LNCAP (cell line): ENCODE measurements around the gene RASSF8.

Experiments
- TF ChIP-seq, protein P1 (sequence below): fragments of 450-650 bp; IDR thresholded peaks from 2 replicates; pipeline ENCODE4 v1.5.1; 2017; ENCODE audit warnings: mild to moderate bottlenecking

Gene RASSF8

GRCh38 chr12:25979059-25979458 lies 20.6 kb downstream of the RASSF8 start:
- TF ChIP-seq, protein P1, sequence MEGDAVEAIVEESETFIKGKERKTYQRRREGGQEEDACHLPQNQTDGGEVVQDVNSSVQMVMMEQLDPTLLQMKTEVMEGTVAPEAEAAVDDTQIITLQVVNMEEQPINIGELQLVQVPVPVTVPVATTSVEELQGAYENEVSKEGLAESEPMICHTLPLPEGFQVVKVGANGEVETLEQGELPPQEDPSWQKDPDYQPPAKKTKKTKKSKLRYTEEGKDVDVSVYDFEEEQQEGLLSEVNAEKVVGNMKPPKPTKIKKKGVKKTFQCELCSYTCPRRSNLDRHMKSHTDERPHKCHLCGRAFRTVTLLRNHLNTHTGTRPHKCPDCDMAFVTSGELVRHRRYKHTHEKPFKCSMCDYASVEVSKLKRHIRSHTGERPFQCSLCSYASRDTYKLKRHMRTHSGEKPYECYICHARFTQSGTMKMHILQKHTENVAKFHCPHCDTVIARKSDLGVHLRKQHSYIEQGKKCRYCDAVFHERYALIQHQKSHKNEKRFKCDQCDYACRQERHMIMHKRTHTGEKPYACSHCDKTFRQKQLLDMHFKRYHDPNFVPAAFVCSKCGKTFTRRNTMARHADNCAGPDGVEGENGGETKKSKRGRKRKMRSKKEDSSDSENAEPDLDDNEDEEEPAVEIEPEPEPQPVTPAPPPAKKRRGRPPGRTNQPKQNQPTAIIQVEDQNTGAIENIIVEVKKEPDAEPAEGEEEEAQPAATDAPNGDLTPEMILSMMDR = no peak

- TF ChIP-seq, protein P1 = no peak
Observed at GRCh38 chr12:25979563-25979962, 21.1 kb downstream of the RASSF8 start.

DNA sequence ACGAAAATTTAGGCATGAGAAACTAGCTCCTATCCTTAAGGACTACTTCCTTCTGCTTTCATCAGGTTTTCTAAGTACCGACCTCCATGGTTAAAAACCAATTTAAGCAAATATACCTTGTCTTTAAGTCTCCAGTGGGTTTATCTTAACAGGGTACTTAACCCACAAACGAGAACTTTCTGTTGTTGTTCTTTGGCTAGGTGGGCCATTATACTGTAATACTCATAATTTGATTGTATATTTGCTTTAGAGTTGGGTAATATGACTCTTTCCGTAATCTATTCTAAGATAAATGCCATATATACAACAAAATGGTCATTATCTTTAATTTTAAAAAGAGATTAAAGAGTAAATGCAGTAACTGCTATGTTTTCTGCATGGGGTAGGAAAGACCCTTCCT lies 21.6 kb downstream of the RASSF8 start:
- TF ChIP-seq, protein P1 = no peak

DNA sequence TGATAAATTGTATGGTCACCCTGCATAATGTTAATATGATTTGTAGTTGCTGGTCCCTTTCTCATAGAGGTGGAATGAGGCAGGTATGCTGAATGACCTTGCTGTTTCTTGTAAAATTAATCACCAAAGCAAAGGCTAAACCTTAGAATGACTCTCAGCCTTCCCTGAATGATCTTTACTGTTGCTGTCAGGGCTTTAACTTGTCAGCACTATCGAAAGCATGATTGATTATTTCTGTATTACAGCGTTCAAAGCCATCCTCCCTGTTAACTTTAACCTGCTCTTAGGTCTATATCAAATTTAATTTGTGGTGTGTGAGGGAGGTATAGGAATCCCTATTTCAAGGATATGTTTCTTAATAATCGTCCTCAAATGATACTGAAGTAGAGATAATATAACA lies 23.1 kb downstream of the RASSF8 start:
- TF ChIP-seq, protein P1 = no peak

GRCh38 chr12:25982416-25982815 lies 23.9 kb downstream of the RASSF8 start:
- TF ChIP-seq, protein P1 = no peak

GRCh38 chr12:25983625-25984024 lies 25.1 kb downstream of the RASSF8 start:
- TF ChIP-seq, protein P1 = no peak

GRCh38 chr12:25984759-25985158 lies 26.3 kb downstream of the RASSF8 start:
- TF ChIP-seq, protein P1 = no peak
